GM10847 (cell line): ENCODE results near the gene SLC39A3.

Experiments
- POLR2A ChIP-seq: IDR thresholded peaks from 2 replicates; pipeline ENCODE4 v1.6.1; 2011; ENCODE audit not compliant: insufficient read length; ENCODE audit errors: extremely low read depth

Gene SLC39A3

GRCh38 chr19:2761309-2761677 lies 21.5 kb upstream of the SLC39A3 start:
- no peak for TF ChIP-seq POLR2A

GRCh38 chr19:2759965-2760364 lies 20.1 kb upstream of the SLC39A3 start:
- TF ChIP-seq POLR2A = no peak

DNA sequence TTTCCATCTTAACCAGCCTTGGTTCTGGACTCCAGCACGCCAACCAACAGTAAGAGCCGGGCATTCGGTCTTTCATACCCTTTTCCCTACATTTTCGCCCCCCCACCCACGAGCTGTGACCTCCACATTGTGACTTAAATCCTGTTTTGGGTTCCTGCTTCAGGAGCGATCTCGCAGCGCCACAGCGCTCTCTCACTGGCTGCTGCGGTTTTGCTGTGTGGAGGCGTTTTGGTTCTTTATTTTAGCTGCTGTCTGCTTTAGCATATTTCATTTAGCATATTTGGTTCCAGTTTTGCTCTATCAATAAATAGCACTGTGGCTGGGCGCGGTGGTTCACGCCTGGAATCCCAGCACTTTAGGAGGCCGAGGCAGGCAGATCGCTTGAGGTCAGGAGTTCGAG lies 19.5 kb upstream of the SLC39A3 start:
- TF ChIP-seq POLR2A = no peak

GRCh38 chr19:2758601-2759313 lies 18.9 kb upstream of the SLC39A3 start:
- no peak for TF ChIP-seq POLR2A

GRCh38 chr19:2756921-2757881 lies 17.4 kb upstream of the SLC39A3 start:
- no peak for TF ChIP-seq POLR2A

- no peak for TF ChIP-seq POLR2A
Measured at GRCh38 chr19:2756477-2756876, 16.7 kb upstream of the SLC39A3 start.

DNA sequence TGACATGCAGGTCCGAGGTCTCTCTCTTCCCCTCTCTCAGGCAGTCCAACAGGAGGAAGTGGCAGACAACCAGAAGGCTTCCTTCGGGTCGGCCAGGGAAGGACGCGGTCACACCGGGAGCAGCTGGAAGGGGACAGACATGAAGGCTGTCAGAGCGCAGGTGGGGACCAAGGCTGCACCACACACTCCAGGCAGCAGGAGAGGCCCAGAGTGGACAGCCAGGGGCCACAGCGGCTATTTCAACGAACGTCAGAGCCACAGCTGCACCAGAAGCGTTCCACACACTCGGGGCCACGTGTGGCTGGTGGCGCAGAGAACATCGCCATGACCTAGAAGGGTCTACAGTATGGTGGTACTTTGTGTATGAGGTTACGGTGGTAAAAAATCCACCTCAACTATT lies 16.0 kb upstream of the SLC39A3 start:
- no peak for TF ChIP-seq POLR2A

DNA sequence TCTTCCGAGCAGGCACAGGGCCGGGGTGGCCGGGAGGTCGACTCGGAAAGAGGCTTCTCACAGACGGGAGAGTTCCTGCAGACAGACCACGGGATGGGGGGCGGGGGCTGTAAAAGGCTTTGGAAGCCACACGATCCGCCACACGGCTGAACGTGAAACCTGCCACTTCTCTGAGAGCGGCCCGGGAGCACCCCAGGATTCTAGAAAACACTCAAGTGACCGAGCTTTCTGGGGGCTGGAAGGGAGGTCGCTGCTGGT lies 15.6 kb upstream of the SLC39A3 start:
- no peak for TF ChIP-seq POLR2A

GRCh38 chr19:2754659-2755447 lies 15.0 kb upstream of the SLC39A3 start:
- no peak for TF ChIP-seq POLR2A

DNA sequence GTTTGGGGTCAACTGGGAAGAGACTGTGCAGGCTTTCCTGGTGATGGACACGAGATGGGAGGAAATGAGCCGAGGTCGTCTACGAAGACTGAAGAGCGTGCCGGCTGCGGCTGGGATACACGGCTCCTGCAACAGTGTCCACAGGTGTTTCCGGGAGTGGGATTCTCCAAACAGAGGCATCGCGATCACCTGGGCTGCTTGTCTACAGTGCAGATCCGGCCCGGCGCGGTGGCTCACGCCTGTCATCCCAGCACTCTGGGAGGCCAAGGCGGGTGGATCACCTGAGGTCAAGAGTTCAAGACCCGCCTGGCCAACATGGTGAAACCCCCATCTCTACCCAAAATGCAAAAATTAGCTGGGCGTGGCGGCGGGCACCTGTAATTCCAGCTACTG lies 11.6 kb upstream of the SLC39A3 start:
- no peak for TF ChIP-seq POLR2A

DNA sequence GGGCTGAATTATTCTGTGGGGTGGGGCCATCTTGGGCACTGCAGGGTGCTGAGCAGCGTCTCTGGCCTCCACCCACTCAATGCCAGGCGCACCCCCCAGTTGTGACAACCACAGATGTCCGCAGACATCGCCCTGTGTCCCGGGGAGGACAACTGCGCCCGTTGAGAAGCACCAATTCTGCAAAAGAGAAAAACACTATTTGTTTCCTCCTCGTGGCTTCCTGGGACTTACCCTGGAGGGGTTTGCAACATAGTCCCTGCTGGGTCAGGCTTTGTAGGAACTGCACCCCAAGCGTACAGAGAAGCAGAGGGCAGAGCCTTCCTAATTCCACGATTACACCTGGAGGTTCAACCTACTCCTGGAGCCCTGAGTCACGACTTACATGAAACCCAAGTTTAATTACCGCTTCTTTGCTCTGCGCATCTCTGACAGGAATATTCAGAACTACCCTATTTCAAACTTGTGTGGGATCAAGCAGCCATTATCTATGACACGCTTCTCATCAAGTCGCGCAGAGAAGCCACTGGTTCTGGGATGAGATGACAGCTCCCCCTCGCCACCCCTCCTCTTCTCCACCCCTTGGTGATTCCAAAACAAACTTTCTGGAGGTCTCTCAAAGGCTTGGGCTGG lies 11.1 kb upstream of the SLC39A3 start:
- no peak for TF ChIP-seq POLR2A

- TF ChIP-seq POLR2A = no peak
Measured at GRCh38 chr19:2747349-2747748, 7.5 kb upstream of the SLC39A3 start.

DNA sequence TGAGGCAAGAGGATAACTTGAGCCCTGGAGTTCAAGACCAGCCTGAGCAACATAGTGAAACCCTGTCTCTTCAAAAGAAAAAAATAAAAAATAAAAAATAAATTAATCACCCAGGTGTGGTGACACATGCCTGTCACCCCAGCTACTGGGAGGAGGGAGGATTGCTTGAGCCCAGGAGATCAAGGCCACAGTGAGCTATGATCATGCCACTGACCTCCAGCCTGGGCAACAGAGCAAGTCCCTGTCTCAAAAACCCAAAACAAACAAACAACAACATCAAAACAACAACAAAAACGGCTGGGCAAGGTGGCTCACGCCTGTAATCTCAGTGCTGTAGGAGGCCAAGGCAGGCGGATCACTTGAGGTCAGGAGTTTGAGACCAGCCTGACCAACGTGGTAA lies 4.3 kb upstream of the SLC39A3 start:
- TF ChIP-seq POLR2A = no peak

DNA sequence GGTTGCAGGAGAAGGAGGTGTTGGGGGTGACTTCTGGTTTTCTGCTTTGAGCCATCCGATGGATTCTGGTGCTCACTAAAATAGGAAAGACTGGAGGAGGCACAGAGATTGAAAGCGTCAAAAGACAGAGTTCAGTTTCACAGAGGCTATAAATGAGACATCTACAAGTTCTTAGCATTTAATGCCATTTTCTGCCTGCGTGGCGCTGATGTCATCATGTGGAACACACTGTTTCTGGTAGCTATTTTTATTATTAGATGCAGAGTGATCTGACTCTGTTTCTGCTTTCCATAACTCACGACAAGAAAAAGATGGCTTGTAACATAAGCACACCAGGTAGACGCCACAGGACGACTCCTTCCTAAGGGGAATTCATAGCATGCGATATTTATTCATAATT lies 3.3 kb upstream of the SLC39A3 start:
- no peak for TF ChIP-seq POLR2A

DNA sequence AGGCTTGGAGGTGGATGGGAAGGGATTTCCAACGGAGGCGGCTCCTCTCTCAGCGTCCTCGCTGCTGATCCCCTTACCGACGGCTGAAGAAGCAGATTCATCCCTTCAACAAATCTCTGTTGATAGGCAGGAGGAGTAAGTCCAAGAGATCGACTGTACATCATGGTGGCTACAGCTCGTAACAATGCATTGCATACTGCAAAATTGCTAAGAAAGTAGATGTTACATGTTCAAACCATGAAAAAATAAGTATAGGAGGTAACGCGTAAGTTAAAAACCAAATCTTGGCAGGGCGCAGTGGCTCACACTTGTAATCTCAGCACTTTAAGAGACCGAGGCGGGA lies 468 bp upstream of the SLC39A3 start:
- no peak for TF ChIP-seq POLR2A

- TF ChIP-seq POLR2A = no peak
Measured at GRCh38 chr19:2736550-2737190, 3.1 kb downstream of the SLC39A3 start.

DNA sequence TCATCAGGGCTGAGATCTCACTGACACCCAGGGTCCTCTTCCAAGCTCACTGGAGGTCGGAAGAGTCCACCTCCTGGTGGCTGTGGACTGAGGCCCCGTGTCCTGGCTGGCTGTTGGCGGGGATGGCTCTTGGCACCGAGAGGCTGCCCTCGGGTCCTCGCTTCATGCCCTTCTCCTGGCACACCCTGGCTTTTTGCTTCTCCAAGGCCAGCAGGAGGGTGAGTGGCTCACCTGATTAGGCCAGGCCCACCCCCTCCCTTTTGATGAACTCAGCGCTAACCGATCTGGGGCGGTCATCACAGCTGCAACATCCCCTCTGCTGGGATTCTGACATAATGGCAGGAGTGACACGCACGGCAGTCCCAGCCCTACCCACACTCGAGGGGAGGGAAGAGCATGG lies 4.4 kb downstream of the SLC39A3 start:
- no peak for TF ChIP-seq POLR2A
